Adipose tissue (tissue), 3 donors: ENCODE results near the gene MX1. TPM values are rescaled to one million over a fixed set of nuclear protein-coding genes. Genes with fewer than 3 reads are reported as not detected.

Experiments
- H3K27ac ChIP-seq: one replicate; pipeline ENCODE4 v1.5.1; 2013; ENCODE audit warnings: low read depth, low read length
- WGBS, 3 donors: extraction: QIAGEN DNeasy Blood & Tissue Kit; methylation state at CpG; one replicate each; pipeline ENCODE4 v1.1.7; 2013; 5-methylcytosine and 5-hydroxymethylcytosine counted together
- polyA plus RNA-seq, 3 donors: library from polyadenylated mRNA; stranded (reverse); fragments of 200-250 nt; gene quantifications; one replicate each; pipeline ENCODE4 v1.2.3, GENCODE V29; 2013
- donor health status: healthy with polysubstance abuse.
- donor health status: Bipolar disorder and iron deficiency.
- donor health status: healthy.

Gene MX1
- polyA plus RNA-seq: 10 to 100 TPM in 2 of 3 donors, 1 to 10 TPM in 1; 8.8 to 23.6 (median 12.3) TPM

GRCh38 chr21:41425954-41426675 lies at the start of gene MX1:
Gene MX1 (plus strand): TSS chr21:41426239. CDS start chr21:41432071, 5,832 bp downstream.
- WGBS, 3 donors: 1% methylated on average over 63 to 65 of the region's 65 CpGs
- no peak within 1 kb of the TSS for H3K27ac ChIP-seq

- 87 to 94% (median 92%) methylated on average over 16 of the region's 16 CpGs for WGBS, 3 donors
- H3K27ac ChIP-seq: no peak overlapping the region
Observed at GRCh38 chr21:41377715-41378114, 48.3 kb upstream of the MX1 start.

GRCh38 chr21:41378849-41379248 lies 47.2 kb upstream of the MX1 start:
- H3K27ac ChIP-seq: no peak overlapping the region
- WGBS, 3 donors: 78 to 91% (median 82%) methylated on average over 7 to 8 of the region's 8 CpGs

GRCh38 chr21:41379901-41380300 lies 46.1 kb upstream of the MX1 start:
- WGBS, 3 donors: 93 to 97% (median 95%) methylated on average over 12 of the region's 12 CpGs

GRCh38 chr21:41381731-41382130 lies 44.3 kb upstream of the MX1 start:
- no peak overlapping the region for H3K27ac ChIP-seq

More at GRCh38 chr21:41379901-41380300, 46.1 kb upstream of the MX1 start:
- H3K27ac ChIP-seq: no peak overlapping the region

GRCh38 chr21:41387042-41387819 lies 38.8 kb upstream of the MX1 start:
- no peak overlapping the region for H3K27ac ChIP-seq
- WGBS, 3 donors: 60 to 79% (median 78%) methylated on average over 14 of the region's 14 CpGs

GRCh38 chr21:41387824-41388223 lies 38.2 kb upstream of the MX1 start:
- WGBS, 3 donors: 83 to 85% (median 83%) methylated on average over 8 of the region's 8 CpGs
- no peak overlapping the region for H3K27ac ChIP-seq

GRCh38 chr21:41388259-41388658 lies 37.8 kb upstream of the MX1 start:
- H3K27ac ChIP-seq: no peak overlapping the region
- 95 to 98% (median 96%) methylated on average over 14 of the region's 14 CpGs for WGBS, 3 donors

GRCh38 chr21:41390043-41390639 lies 35.9 kb upstream of the MX1 start:
- WGBS, 3 donors: 91 to 95% (median 94%) methylated on average over 17 of the region's 17 CpGs
- no peak overlapping the region for H3K27ac ChIP-seq

- H3K27ac ChIP-seq: no peak overlapping the region
- WGBS, 3 donors: 76 to 90% (median 90%) methylated on average over 8 of the region's 8 CpGs
Observed at GRCh38 chr21:41393876-41394465, 32.1 kb upstream of the MX1 start.

GRCh38 chr21:41396558-41397075 lies 29.4 kb upstream of the MX1 start:
- no peak overlapping the region for H3K27ac ChIP-seq
- 39 to 56% (median 41%) methylated on average over 7 of the region's 7 CpGs for WGBS, 3 donors

GRCh38 chr21:41397471-41397891 lies 28.6 kb upstream of the MX1 start:
- H3K27ac ChIP-seq: no peak overlapping the region
- WGBS, 3 donors: 76 to 93% (median 86%) methylated on average over 7 of the region's 7 CpGs

GRCh38 chr21:41398251-41398650 lies 27.8 kb upstream of the MX1 start:
- no peak overlapping the region for H3K27ac ChIP-seq
- 88 to 95% (median 91%) methylated on average over 4 of the region's 4 CpGs for WGBS, 3 donors

- 95 to 97% (median 97%) methylated on average over 16 of the region's 16 CpGs for WGBS, 3 donors
- H3K27ac ChIP-seq: no peak overlapping the region
Observed at GRCh38 chr21:41398831-41399230, 27.2 kb upstream of the MX1 start.

- WGBS, 3 donors: 88 to 91% (median 90%) methylated on average over 7 of the region's 7 CpGs
- H3K27ac ChIP-seq: no peak overlapping the region
Observed at GRCh38 chr21:41399246-41399800, 26.7 kb upstream of the MX1 start.

- no peak overlapping the region for H3K27ac ChIP-seq
- 87 to 95% (median 93%) methylated on average over 11 of the region's 11 CpGs for WGBS, 3 donors
Observed at GRCh38 chr21:41402231-41402630, 23.8 kb upstream of the MX1 start.

GRCh38 chr21:41402796-41403195 lies 23.2 kb upstream of the MX1 start:
- no peak overlapping the region for H3K27ac ChIP-seq
- WGBS, 3 donors: 94% methylated on average over 10 of the region's 10 CpGs

- H3K27ac ChIP-seq: no peak overlapping the region
- WGBS, 3 donors: 90 to 94% (median 94%) methylated on average over 9 of the region's 9 CpGs
Observed at GRCh38 chr21:41403331-41403730, 22.7 kb upstream of the MX1 start.
